GM18861 (cell line): ENCODE measurements around the gene B3GNT9.
A peak's percentile ranks its signal among the peaks of the same experiment; 100 is the strongest.
"Not testable (repeated sequence)": the region's sequence is repeated elsewhere in the genome, so short reads cannot be mapped to it uniquely, and the experiment has no call there.

ENCODE experiments used
- ATAC-seq: cut with Tn5 transposase; IDR thresholded peaks from one replicate; pipeline ENCODE4 v1.9.1; 2021; ENCODE audit not compliant: unreplicated experiment

The B3GNT9 gene

GRCh38 chr16:67154578-67155294 lies 3.9 kb upstream of the B3GNT9 start:
- ATAC-seq, result no peak

- no peak for ATAC-seq
Observed at GRCh38 chr16:67151431-67152097, 766 bp upstream of the B3GNT9 start.

GRCh38 chr16:67150047-67150832 lies 558 bp downstream of the B3GNT9 start:
- peak; percentile 33 for ATAC-seq

GRCh38 chr16:67149276-67150046 lies 1.3 kb downstream of the B3GNT9 start:
- ATAC-seq, result no peak

GRCh38 chr16:67148656-67149275 lies 2.0 kb downstream of the B3GNT9 start:
- no peak for ATAC-seq

- no peak for ATAC-seq
Observed at GRCh38 chr16:67148221-67148620, 2.6 kb downstream of the B3GNT9 start.

GRCh38 chr16:67147437-67148140 lies 3.2 kb downstream of the B3GNT9 start:
- no peak for ATAC-seq

GRCh38 chr16:67146523-67147357 lies 4.1 kb downstream of the B3GNT9 start:
- ATAC-seq, result no peak

- ATAC-seq, result no peak
Observed at GRCh38 chr16:67145746-67146145, 5.1 kb downstream of the B3GNT9 start.

- no peak for ATAC-seq
Observed at GRCh38 chr16:67144943-67145342, 5.9 kb downstream of the B3GNT9 start.

GRCh38 chr16:67142342-67142741 lies 8.5 kb downstream of the B3GNT9 start:
- no peak for ATAC-seq

GRCh38 chr16:67141391-67141790 lies 9.4 kb downstream of the B3GNT9 start:
- no peak for ATAC-seq

- ATAC-seq, result no peak
Observed at GRCh38 chr16:67137605-67138004, 13.2 kb downstream of the B3GNT9 start.

GRCh38 chr16:67129422-67129821 lies 21.4 kb downstream of the B3GNT9 start:
- ATAC-seq, result no peak

GRCh38 chr16:67128887-67129286 lies 21.9 kb downstream of the B3GNT9 start:
- no peak for ATAC-seq

GRCh38 chr16:67128417-67128816 lies 22.4 kb downstream of the B3GNT9 start:
- ATAC-seq, result no peak

GRCh38 chr16:67122799-67123198 lies 28.0 kb downstream of the B3GNT9 start:
- not testable (repeated sequence) for ATAC-seq

- ATAC-seq, result no peak
Observed at GRCh38 chr16:67120025-67120424, 30.8 kb downstream of the B3GNT9 start.

- no peak for ATAC-seq
Observed at GRCh38 chr16:67117716-67118115, 33.1 kb downstream of the B3GNT9 start.
